ENCODE data around the gene RBMS3. TPM values are rescaled to one million over a fixed set of nuclear protein-coding genes. Genes with fewer than 3 reads are reported as not detected.
A peak's percentile ranks its signal among the peaks of the same experiment; 100 is the strongest.
"Not testable (repeated sequence)": the region's sequence is repeated elsewhere in the genome, so short reads cannot be mapped to it uniquely, and the experiment has no call there.

Gene RBMS3
- total and polyA plus RNA-seq, 2 of the 13 experiments (the other 11 are each of a cell fraction or from before 2014, with no cell fraction given) = not detected

- H3K27ac ChIP-seq (ENCODE audit: extremely low read length, insufficient read depth, low read length); H3K9ac ChIP-seq (ENCODE audit: insufficient read depth, low read depth, low read length); H3K4me1 ChIP-seq (ENCODE audit: insufficient read depth, low read length); H3K9me3 ChIP-seq (ENCODE audit: low read length); H3K36me3 ChIP-seq (replicated peaks in 1 of 2; ENCODE audit: control insufficient read depth in 1 of 2, insufficient read depth in 2 of 2, low read length in 2 of 2); in situ Hi-C loops (cut with HindIII; ENCODE audit: extremely low pct_ligation_motif_present, low pct_unique_long_range_greater_than_20kb); CTCF ChIA-PET (ENCODE audit: low intra/inter-chr PET ratio, low total read pairs); H4K20me1 ChIP-seq (ENCODE audit: insufficient read depth, low read length); H3K4me3 ChIP-seq (replicated peaks in 1 of 3; ENCODE audit: insufficient read depth in 1 of 3, low read depth in 2 of 3, low read length in 3 of 3); intact Hi-C loops (cut with micrococcal nuclease; ENCODE audit: unreplicated experiment); H3K79me2 ChIP-seq (ENCODE audit: insufficient read depth, low read length); H3K27me3 ChIP-seq (ENCODE audit: control insufficient read depth in 1 of 2, insufficient read depth in 2 of 2, low read length in 2 of 2); H3K4me2 ChIP-seq (ENCODE audit: low read depth, low read length); POLR2A ChIA-PET; FAIRE-seq; BruUV-seq (replicated peaks); H2AFZ ChIP-seq (ENCODE audit: low read length): not testable (repeated sequence)
- WGBS (ENCODE audit: low lambda C conversion rate) = under 1% methylated on average over 10 of the region's 10 CpGs
- ATAC-seq (peak; percentile 67; the same call in 2 of the 3 replicates), DNase-seq (ENCODE audit: low spot score) (peak; percentile 2)
- TF ChIP-seq CEBPG (CRISPR knock-in tag; IDR thresholded peaks at IDR 0.05) (peak; percentile 32; the same call in 1 of the 2 replicates), ZNF362 (CRISPR knock-in tag; IDR thresholded peaks at IDR 0.05; ENCODE audit: borderline replicate concordance) (peak; percentile 66; the same call in 1 of the 2 replicates), CEBPB (IDR thresholded peaks at IDR 0.05; ENCODE audit: borderline replicate concordance, low read depth, low read length) (peak; percentile 30; the same call in 1 of the 2 replicates)
These were observed 45.7 kb downstream of the RBMS3 start for GRCh38 chr3:29326540-29326939.

- WGBS (ENCODE audit: low lambda C conversion rate) = 3% methylated on average over 4 of the region's 4 CpGs
- no TSS peak for BruUV-seq (replicated peaks)
- ATAC-seq (no peak), FAIRE-seq (no peak), DNase-seq (ENCODE audit: low spot score) (no peak)
- no peak overlapping the region for H3K4me3 ChIP-seq (replicated peaks in 1 of 3; ENCODE audit: insufficient read depth in 1 of 3, low read depth in 2 of 3, low read length in 3 of 3)
- H2AFZ ChIP-seq (ENCODE audit: low read length) = no peak overlapping the region
- no peaks in the 10 kb centered on the region for H3K36me3 ChIP-seq (replicated peaks in 1 of 2; ENCODE audit: control insufficient read depth in 1 of 2, insufficient read depth in 2 of 2, low read length in 2 of 2)
- H3K9me3 ChIP-seq (ENCODE audit: low read length) = no peaks in the 10 kb centered on the region
- H3K4me2 ChIP-seq (ENCODE audit: low read depth, low read length) = no peak overlapping the region
- POLR2A ChIA-PET = no interaction called here
- no peaks in the 10 kb centered on the region for H3K27me3 ChIP-seq (ENCODE audit: control insufficient read depth in 1 of 2, insufficient read depth in 2 of 2, low read length in 2 of 2)
- CTCF ChIA-PET (ENCODE audit: low intra/inter-chr PET ratio, low total read pairs) = no interaction called here
- in situ Hi-C loops (cut with HindIII; ENCODE audit: extremely low pct_ligation_motif_present, low pct_unique_long_range_greater_than_20kb) (no loop called here), intact Hi-C loops (cut with micrococcal nuclease; ENCODE audit: unreplicated experiment) (no loop called here)
- no peaks in the 10 kb centered on the region for H3K79me2 ChIP-seq (ENCODE audit: insufficient read depth, low read length)
- H3K4me1 ChIP-seq (ENCODE audit: insufficient read depth, low read length) = no peaks in the 10 kb centered on the region
- H3K9ac ChIP-seq (ENCODE audit: insufficient read depth, low read depth, low read length) = no peak overlapping the region
- H3K27ac ChIP-seq (ENCODE audit: extremely low read length, insufficient read depth, low read length) = no peak overlapping the region
- H4K20me1 ChIP-seq (ENCODE audit: insufficient read depth, low read length) = no peaks in the 10 kb centered on the region
- TF ChIP-seq ZNF580 (CRISPR knock-in tag; IDR thresholded peaks at IDR 0.05; ENCODE audit: borderline replicate concordance, low read depth) = no peak
- TF ChIP-seq, protein P1, sequence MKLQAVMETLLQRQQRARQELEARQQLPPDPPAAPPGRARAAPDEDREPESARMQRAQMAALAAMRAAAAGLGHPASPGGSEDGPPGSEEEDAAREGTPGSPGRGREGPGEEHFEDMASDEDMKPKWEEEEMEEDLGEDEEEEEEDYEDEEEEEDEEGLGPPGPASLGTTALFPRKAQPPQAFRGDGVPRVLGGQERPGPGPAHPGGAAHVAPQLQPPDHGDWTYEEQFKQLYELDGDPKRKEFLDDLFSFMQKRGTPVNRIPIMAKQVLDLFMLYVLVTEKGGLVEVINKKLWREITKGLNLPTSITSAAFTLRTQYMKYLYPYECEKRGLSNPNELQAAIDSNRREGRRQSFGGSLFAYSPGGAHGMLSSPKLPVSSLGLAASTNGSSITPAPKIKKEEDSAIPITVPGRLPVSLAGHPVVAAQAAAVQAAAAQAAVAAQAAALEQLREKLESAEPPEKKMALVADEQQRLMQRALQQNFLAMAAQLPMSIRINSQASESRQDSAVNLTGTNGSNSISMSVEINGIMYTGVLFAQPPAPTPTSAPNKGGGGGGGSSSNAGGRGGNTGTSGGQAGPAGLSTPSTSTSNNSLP (IDR thresholded peaks at IDR 0.05; ENCODE audit: low read depth, low read length) = no peak
- TF ChIP-seq SP4 (CRISPR knock-in tag; IDR thresholded peaks at IDR 0.05) = no peak
- no peak for TF ChIP-seq SMAD1 (CRISPR knock-in tag; IDR thresholded peaks at IDR 0.05; ENCODE audit: borderline replicate concordance, low read depth)
- TF ChIP-seq RNF2 (conservative IDR thresholded peaks at IDR 0.05; ENCODE audit: low read depth) = no peak
- no peak for TF ChIP-seq ZKSCAN8 (CRISPR knock-in tag; IDR thresholded peaks at IDR 0.05; ENCODE audit: borderline replicate concordance)
- TF ChIP-seq HNRNPK (IDR thresholded peaks at IDR 0.05; ENCODE audit: low read depth, low read length, poor library complexity, severe bottlenecking) = no peak
- TF ChIP-seq SMAD3 (CRISPR knock-in tag; IDR thresholded peaks at IDR 0.05) = no peak
- no peak for TF ChIP-seq ZBTB38 (CRISPR knock-in tag; IDR thresholded peaks at IDR 0.05)
- TF ChIP-seq ZNF7 (CRISPR knock-in tag; IDR thresholded peaks at IDR 0.05) = no peak
- no peak for TF ChIP-seq ERF (CRISPR knock-in tag; IDR thresholded peaks at IDR 0.05)
These were observed 49.4 kb downstream of the RBMS3 start for GRCh38 chr3:29329986-29330890.
